ENCODE results near the gene SRM.
A peak's percentile ranks its signal among the peaks of the same experiment; 100 is the strongest.
"Not testable (repeated sequence)": the region's sequence is repeated elsewhere in the genome, so short reads cannot be mapped to it uniquely, and the experiment has no call there.

The SRM gene

GRCh38 chr1:11023201-11023600 is 36.6 kb downstream of the SRM start:
- no peak for DNase-seq (ENCODE audit: low read depth in 1 of 2, low spot score in 1 of 2)

GRCh38 chr1:11019971-11020370 is 39.8 kb downstream of the SRM start:
- DNase-seq (ENCODE audit: low read depth in 1 of 2, low spot score in 1 of 2): no peak

- DNase-seq (ENCODE audit: low read depth in 1 of 2, low spot score in 1 of 2): not testable (repeated sequence)
Observed at GRCh38 chr1:11019358-11019757, 40.5 kb downstream of the SRM start.

GRCh38 chr1:11013160-11013531 is 46.7 kb downstream of the SRM start:
- no peak for DNase-seq (ENCODE audit: low read depth in 1 of 2, low spot score in 1 of 2)

GRCh38 chr1:11012260-11013159 is 47.3 kb downstream of the SRM start, which contains the start of gene TARDBP:
TARDBP (plus strand) TSS chr1:11012654; CDS start chr1:11013728, 1,074 bp downstream.
- peak; percentile 83 to 89 for DNase-seq (ENCODE audit: low read depth in 1 of 2, low spot score in 1 of 2)

Data from activated CD4-positive, alpha-beta T cell treated with anti-CD3 and anti-CD28 coated beads, Interleukin-2, amount 50 U/mL, for 24 hours (primary cell).